Activated T-helper 17 cell treated with anti-CD3 and anti-CD28 coated beads, Interleukin-2, amount 50 U/mL, for 72 hours (primary cell): ENCODE data around the gene AP3D1. TPM values are rescaled to one million over a fixed set of nuclear protein-coding genes. Genes with fewer than 3 reads are reported as not detected.
"Not testable (repeated sequence)": the region's sequence is repeated elsewhere in the genome, so short reads cannot be mapped to it uniquely, and the experiment has no call there.

Experiments
- ATAC-seq: fragments of 150-1000 bp; cut with Tn5 transposase; replicated peaks from 2 replicates; pipeline ENCODE4 v1.10.0; 2021; ENCODE audit warnings: mild to moderate bottlenecking, moderate library complexity
- H3K27ac Mint-ChIP-seq: one replicate; pipeline ENCODE4 v1.8.0; 2022; ENCODE audit warnings: mixed read lengths
- H3K27me3 Mint-ChIP-seq: one replicate; pipeline ENCODE4 v1.8.0; 2022; ENCODE audit warnings: mixed read lengths
- H3K36me3 Mint-ChIP-seq: one replicate; pipeline ENCODE4 v1.8.0; 2022; ENCODE audit warnings: low read depth, mild to moderate bottlenecking, mixed read lengths
- H3K4me1 Mint-ChIP-seq: one replicate; pipeline ENCODE4 v1.8.0; 2022; ENCODE audit warnings: mixed read lengths
- H3K4me3 Mint-ChIP-seq: one replicate; pipeline ENCODE4 v1.8.0; 2022; ENCODE audit warnings: mild to moderate bottlenecking, mixed read lengths
- H3K9me3 Mint-ChIP-seq: one replicate; pipeline ENCODE4 v1.8.0; 2022; ENCODE audit warnings: mixed read lengths
- total RNA-seq, 2 donors: library from RNA; stranded (reverse); gene quantifications; one replicate each; pipeline ENCODE4 v1.2.3, GENCODE V29; 2022

Gene AP3D1
- total RNA-seq, 2 donors from 2014 or later, result 83.6 to 108 TPM

DNA sequence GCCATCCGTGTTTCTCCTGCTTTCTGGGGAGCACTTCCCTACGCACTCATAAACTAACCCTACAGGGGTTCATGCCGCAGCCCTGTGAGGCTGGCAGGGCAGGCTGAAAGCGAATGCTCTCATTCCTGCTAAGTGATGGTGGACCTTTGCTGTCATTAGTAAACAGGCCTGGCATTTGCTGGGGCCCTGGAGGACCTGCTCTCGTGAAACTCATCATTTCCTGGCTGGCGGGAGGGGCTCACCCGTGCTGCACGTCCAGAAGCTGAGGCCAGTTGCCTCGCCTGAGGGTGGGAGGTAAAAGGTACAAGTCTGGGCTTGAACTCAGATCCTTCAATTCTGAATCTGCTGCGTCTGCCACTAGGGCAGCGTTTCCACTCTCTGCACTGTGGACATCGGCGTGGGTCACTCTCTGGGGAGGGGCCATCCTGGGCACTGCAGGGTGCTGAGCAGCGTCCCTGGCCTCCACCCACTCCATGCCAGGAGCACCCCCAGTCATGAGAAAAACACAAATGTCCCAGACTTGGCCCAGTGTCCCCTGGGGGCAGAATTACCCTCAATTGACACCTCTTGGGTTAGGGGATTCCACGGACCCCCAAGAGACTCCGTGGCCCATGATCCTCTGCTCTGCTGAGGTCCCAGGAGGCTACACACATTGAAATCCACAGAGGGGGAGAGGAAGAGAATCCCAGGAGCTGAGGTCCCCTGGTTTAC lies 62.2 kb downstream of the AP3D1 start:
- Mint-ChIP-seq H3K4me1 (peaks cover 38% of the 10 kb centered on the region), H3K4me3 (peak overlapping the region; percentile 97), H3K27me3 (no peaks in the 10 kb centered on the region), H3K36me3 (peaks cover 92% of the 10 kb centered on the region), H3K9me3 (peaks cover 7% of the 10 kb centered on the region), H3K27ac (peak overlapping the region; percentile 100)
- no peak for ATAC-seq

DNA sequence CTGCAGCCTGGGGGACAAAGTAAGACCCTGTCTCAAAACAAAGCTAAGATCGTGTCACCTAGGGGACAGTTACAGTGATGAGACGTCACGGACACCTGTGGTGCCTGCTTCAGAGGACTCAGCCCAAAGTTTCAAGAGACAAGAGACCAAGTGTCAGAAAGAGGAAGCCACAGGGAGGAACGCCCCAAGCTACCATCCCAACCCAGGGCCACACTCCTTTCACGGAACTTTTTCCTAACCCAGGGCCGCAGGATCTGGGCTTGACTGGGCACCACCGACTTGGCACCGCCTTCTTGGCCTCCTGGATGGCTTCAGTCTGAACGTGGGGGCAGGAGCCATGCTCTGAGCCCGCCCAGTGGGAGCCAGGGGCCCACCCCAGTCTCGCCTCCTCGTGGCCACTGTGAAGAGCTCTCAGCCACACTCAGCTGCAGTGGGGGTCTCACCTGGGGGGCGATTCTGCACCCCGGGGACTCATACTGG lies 63.7 kb downstream of the AP3D1 start:
- Mint-ChIP-seq H3K36me3 (peaks cover 92% of the 10 kb centered on the region), H3K4me1 (peaks cover 32% of the 10 kb centered on the region), H3K27me3 (no peaks in the 10 kb centered on the region), H3K9me3 (peaks cover 7% of the 10 kb centered on the region), H3K27ac (peak overlapping the region; percentile 100), H3K4me3 (peak overlapping the region; percentile 97)
- peak; percentile 15 for ATAC-seq

GRCh38 chr19:2086695-2087620 lies 64.4 kb downstream of the AP3D1 start:
- H3K4me1 Mint-ChIP-seq, result peaks cover 32% of the 10 kb centered on the region
- peak; percentile 41 for ATAC-seq
- H3K27me3 Mint-ChIP-seq, H3K9me3 Mint-ChIP-seq: not testable (repeated sequence)
- H3K36me3 Mint-ChIP-seq, result peaks cover 92% of the 10 kb centered on the region
- peak overlapping the region; percentile 100 for H3K27ac Mint-ChIP-seq
- H3K4me3 Mint-ChIP-seq, result peak overlapping the region; percentile 97

- Mint-ChIP-seq H3K9me3 (peaks cover 4% of the 10 kb centered on the region), H3K27ac (peak overlapping the region; percentile 100), H3K27me3 (no peaks in the 10 kb centered on the region), H3K4me3 (peak overlapping the region; percentile 97), H3K36me3 (peaks cover 96% of the 10 kb centered on the region), H3K4me1 (peaks cover 24% of the 10 kb centered on the region)
- peak; percentile 69 for ATAC-seq
Measured at GRCh38 chr19:2084993-2085720, 66.2 kb downstream of the AP3D1 start.

GRCh38 chr19:2083174-2083854 lies 68.1 kb downstream of the AP3D1 start:
- H3K27ac Mint-ChIP-seq, result peak overlapping the region; percentile 100
- H3K36me3 Mint-ChIP-seq, result peaks cover 96% of the 10 kb centered on the region
- no peaks in the 10 kb centered on the region for H3K27me3 Mint-ChIP-seq
- H3K4me3 Mint-ChIP-seq, result peak overlapping the region; percentile 97
- peaks cover 11% of the 10 kb centered on the region for H3K4me1 Mint-ChIP-seq
- H3K9me3 Mint-ChIP-seq, result peaks cover 4% of the 10 kb centered on the region
- ATAC-seq, result peak; percentile 18

DNA sequence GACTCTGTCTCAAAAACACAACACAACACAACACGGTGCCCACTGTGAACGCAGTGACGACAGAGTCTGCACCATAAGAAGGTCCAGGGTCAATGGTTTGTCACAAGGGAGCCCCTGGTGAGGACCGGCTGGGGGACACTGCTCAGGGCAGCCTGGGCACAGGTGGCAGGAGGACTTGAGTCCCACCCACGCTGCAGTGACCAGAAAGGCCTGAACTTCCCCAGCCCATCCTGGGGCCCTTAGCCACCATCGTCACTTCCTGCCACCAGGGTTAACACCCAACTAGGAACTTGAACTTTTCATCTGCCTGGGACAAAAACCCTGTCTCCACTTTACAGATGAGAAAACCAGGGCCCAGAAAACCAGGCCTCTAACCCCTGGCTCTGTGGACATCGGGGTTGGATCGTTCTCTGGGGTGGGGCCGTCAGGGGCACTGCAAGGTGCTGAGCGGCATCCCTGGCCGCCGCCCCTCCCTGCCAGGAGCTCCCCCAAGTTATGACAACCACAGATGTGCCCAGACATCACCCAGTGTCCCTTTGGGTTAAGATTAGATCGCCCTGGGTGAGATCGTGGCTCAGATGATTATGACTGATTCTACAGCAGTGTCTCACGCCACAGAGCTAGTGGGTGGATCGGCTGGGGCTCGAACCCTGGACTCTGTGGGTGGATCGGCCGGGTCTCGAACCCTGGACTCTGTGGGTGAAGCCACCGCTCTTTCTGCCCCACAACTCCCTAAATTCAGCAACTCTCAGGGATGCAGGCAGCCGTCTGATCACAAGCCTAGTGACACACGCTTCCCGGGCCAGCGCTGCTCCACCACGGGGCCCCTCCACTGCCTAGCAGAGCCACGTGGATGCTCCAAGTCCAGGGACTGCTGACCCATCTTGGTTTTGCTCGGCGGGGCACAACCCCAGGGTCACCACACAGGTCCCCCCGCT lies 69.2 kb downstream of the AP3D1 start:
- ATAC-seq, result peak; percentile 27
- Mint-ChIP-seq H3K27ac (peak overlapping the region; percentile 100), H3K27me3 (no peaks in the 10 kb centered on the region), H3K4me3 (peak overlapping the region; percentile 97), H3K9me3 (peaks cover 3% of the 10 kb centered on the region), H3K4me1 (peaks cover 7% of the 10 kb centered on the region), H3K36me3 (peaks cover 96% of the 10 kb centered on the region)

GRCh38 chr19:2080336-2080988 lies 70.9 kb downstream of the AP3D1 start:
- Mint-ChIP-seq H3K4me1 (no peaks in the 10 kb centered on the region), H3K27me3 (no peaks in the 10 kb centered on the region), H3K27ac (peak overlapping the region; percentile 83), H3K36me3 (peaks cover 100% of the 10 kb centered on the region), H3K4me3 (peak overlapping the region; percentile 97), H3K9me3 (no peaks in the 10 kb centered on the region)
- ATAC-seq, result no peak

GRCh38 chr19:2079865-2080301 lies 71.5 kb downstream of the AP3D1 start:
- peaks cover 100% of the 10 kb centered on the region for H3K36me3 Mint-ChIP-seq
- peak overlapping the region; percentile 97 for H3K4me3 Mint-ChIP-seq

GRCh38 chr19:2079076-2079864 lies 72.1 kb downstream of the AP3D1 start:
- ATAC-seq, result no peak
- H3K36me3 Mint-ChIP-seq, result peaks cover 100% of the 10 kb centered on the region
- H3K27me3 Mint-ChIP-seq, result no peaks in the 10 kb centered on the region
- no peaks in the 10 kb centered on the region for H3K4me1 Mint-ChIP-seq
- peak overlapping the region; percentile 97 for H3K4me3 Mint-ChIP-seq
- peak overlapping the region; percentile 83 for H3K27ac Mint-ChIP-seq
- H3K9me3 Mint-ChIP-seq, result no peaks in the 10 kb centered on the region

More at GRCh38 chr19:2079865-2080301, 71.5 kb downstream of the AP3D1 start:
- no peak for ATAC-seq
- H3K27me3 Mint-ChIP-seq, result no peaks in the 10 kb centered on the region
- no peaks in the 10 kb centered on the region for H3K4me1 Mint-ChIP-seq
- H3K27ac Mint-ChIP-seq, result peak overlapping the region; percentile 83
- no peaks in the 10 kb centered on the region for H3K9me3 Mint-ChIP-seq

DNA sequence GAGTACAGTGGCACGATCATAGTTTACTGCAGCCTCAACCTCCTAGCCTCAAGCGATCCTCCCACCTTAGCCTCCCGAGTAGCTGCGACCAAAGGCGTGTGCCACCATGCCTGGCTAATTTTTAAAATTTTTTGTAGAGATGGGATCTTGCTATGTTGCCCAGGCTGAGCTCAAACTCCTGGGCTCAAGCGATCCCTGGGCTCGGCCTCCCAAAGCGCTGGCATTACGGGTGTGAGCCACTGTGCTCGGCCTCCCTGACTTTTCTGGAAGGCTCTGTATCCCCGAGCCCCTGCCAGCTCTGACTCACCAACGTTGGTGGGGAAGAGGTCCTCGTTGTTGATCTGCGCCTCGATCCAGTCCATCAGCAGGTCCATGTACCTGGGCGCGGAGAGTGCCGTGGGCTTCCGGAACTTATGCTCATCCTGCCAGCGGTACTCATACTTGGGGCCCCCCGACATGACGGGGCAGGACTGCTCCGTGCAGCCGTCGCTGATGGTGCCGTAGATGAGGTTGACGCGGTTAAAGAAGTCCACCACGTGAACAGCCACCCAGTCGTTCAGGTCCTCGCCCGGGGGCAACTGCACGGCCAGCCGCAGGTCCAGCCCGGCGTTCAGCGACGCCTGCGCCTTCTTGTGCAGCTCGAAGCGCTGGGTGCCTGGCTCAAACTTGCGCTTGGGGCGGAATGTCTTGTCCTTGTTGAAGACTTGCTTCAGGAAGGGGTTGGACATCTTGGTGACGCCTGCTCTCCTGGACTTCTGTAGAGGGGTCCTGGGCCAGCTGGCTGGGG lies 73.3 kb downstream of the AP3D1 start:
- no peaks in the 10 kb centered on the region for H3K9me3 Mint-ChIP-seq
- no peaks in the 10 kb centered on the region for H3K4me1 Mint-ChIP-seq
- H3K36me3 Mint-ChIP-seq, result peaks cover 100% of the 10 kb centered on the region
- H3K27ac Mint-ChIP-seq, result no peak overlapping the region
- no peaks in the 10 kb centered on the region for H3K27me3 Mint-ChIP-seq
- no peak for ATAC-seq
- H3K4me3 Mint-ChIP-seq, result peak overlapping the region; percentile 97

GRCh38 chr19:2077398-2077797 lies 74.0 kb downstream of the AP3D1 start:
- H3K4me1 Mint-ChIP-seq, result no peaks in the 10 kb centered on the region
- no peaks in the 10 kb centered on the region for H3K27me3 Mint-ChIP-seq
- no peaks in the 10 kb centered on the region for H3K9me3 Mint-ChIP-seq
- no peak overlapping the region for H3K4me3 Mint-ChIP-seq
- ATAC-seq, result no peak
- no peak overlapping the region for H3K27ac Mint-ChIP-seq
- peaks cover 100% of the 10 kb centered on the region for H3K36me3 Mint-ChIP-seq
